OCI-LY3 (cell line): ENCODE data around the gene DGAT2.

Experiments used
- EZH2phosphoT487 ChIP-seq: fragments of 200-600 bp; shearing (Covaris generic); IDR thresholded peaks from 2 replicates; pipeline ENCODE4 v1.6.1; 2018; ENCODE audit warnings: antibody characterized with exemption, mixed run types, low read depth
- TF ChIP-seq, protein P1 (sequence below): fragments of 200-600, 300-600 bp; sonication (generic); IDR thresholded peaks from 2 replicates; pipeline ENCODE4 v1.5.1; 2014; ENCODE audit warnings: antibody characterized with exemption, low read length, low read depth

DNA sequence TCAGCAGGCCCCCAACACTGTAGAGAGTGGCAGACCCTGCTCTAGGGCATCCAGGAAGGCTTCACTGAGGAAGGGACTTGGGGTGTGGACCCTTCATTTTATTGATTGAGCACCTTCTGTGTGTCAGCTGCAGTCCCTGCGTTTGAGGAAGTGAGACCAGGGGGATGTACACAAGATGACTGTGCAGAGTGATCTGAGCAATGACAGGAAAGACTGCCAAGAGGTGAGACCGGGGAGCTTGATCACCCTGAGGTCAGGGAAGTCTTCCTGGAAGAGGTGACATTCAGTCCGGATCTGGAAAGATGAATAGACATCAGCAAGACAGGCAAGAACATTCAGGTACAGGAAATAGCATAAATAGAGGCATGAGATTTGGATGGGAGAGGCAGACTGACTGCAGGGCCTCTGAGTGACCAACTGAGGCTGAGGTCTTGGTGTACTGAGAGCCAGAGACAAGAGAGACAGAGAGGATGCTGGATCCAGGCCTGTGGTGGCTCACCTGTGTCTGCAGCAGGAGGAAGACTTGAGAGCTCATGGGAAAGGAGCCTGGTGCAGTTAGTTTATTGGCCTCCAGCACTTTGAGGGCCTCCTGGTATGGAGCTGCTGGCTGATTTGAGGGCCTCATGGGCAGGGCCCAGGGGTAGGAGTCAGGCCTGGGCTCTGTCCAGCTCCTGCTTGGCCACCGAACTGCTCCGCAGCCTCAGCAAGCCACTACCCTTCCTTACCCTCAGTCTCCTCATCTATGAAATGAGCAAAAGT, 5.2 kb downstream of the DGAT2 start:
- TF ChIP-seq, protein P1, sequence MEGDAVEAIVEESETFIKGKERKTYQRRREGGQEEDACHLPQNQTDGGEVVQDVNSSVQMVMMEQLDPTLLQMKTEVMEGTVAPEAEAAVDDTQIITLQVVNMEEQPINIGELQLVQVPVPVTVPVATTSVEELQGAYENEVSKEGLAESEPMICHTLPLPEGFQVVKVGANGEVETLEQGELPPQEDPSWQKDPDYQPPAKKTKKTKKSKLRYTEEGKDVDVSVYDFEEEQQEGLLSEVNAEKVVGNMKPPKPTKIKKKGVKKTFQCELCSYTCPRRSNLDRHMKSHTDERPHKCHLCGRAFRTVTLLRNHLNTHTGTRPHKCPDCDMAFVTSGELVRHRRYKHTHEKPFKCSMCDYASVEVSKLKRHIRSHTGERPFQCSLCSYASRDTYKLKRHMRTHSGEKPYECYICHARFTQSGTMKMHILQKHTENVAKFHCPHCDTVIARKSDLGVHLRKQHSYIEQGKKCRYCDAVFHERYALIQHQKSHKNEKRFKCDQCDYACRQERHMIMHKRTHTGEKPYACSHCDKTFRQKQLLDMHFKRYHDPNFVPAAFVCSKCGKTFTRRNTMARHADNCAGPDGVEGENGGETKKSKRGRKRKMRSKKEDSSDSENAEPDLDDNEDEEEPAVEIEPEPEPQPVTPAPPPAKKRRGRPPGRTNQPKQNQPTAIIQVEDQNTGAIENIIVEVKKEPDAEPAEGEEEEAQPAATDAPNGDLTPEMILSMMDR = no peak
- no peak for TF ChIP-seq EZH2phosphoT487
